SK-N-SH treated with all-trans-retinoic acid at 6 μM for 48 hours (cell line): Measurements from ENCODE around the gene MOSMO.

Source experiments
- ARNTL ChIP-seq: fragments of 450-650 bp; formaldehyde crosslinking; IDR thresholded peaks from 2 replicates; pipeline ENCODE4 v1.5.0; 2020; ENCODE audit warnings: low read depth, mild to moderate bottlenecking, moderate library complexity, borderline replicate concordance
- BACH2 ChIP-seq: fragments of 250-450 bp; sonication (Bioruptor Pico); IDR thresholded peaks from 2 replicates; pipeline ENCODE4 v1.9.0; 2021; ENCODE audit warnings: mild to moderate bottlenecking, borderline replicate concordance
- CREB5 ChIP-seq: fragments of 250-450 bp; sonication (Bioruptor Pico); IDR thresholded peaks from 2 replicates; pipeline ENCODE4 v1.5.1; 2020; ENCODE audit warnings: low read depth, mild to moderate bottlenecking, moderate library complexity
- GLIS3 ChIP-seq: fragments of 250-450 bp; sonication (Bioruptor Pico); IDR thresholded peaks from 2 replicates; pipeline ENCODE4 v1.5.0; 2020; ENCODE audit warnings: mild to moderate bottlenecking, moderate library complexity
- PATZ1 ChIP-seq: fragments of 250-450 bp; sonication (Bioruptor Pico); IDR thresholded peaks from 2 replicates; pipeline ENCODE4 v1.8.0; 2020; ENCODE audit warnings: mild to moderate bottlenecking, moderate library complexity, borderline replicate concordance
- TCF4 ChIP-seq: fragments of 250-450 bp; sonication (Bioruptor Pico); IDR thresholded peaks from 2 replicates; pipeline ENCODE4 v1.8.0; 2021; ENCODE audit warnings: mild to moderate bottlenecking, moderate library complexity, borderline replicate concordance
- TSHZ2 ChIP-seq: fragments of 250-450 bp; sonication (Bioruptor Pico); IDR thresholded peaks from 2 replicates; pipeline ENCODE4 v1.5.0; 2020; ENCODE audit warnings: mild to moderate bottlenecking, moderate library complexity
- ZC3H10 ChIP-seq: fragments of 250-450 bp; sonication (Bioruptor Pico); IDR thresholded peaks from 2 replicates; pipeline ENCODE4 v1.5.1; 2021; ENCODE audit warnings: mild to moderate bottlenecking, moderate library complexity
- ZFP30 ChIP-seq: fragments of 450-650 bp; formaldehyde crosslinking; IDR thresholded peaks from 2 replicates; pipeline ENCODE4 v1.5.0; 2022; ENCODE audit warnings: mild to moderate bottlenecking, moderate library complexity
- ZNF565 ChIP-seq: fragments of 450-650 bp; formaldehyde crosslinking; conservative IDR thresholded peaks from 2 replicates; pipeline ENCODE4 v1.5.0; 2020; ENCODE audit warnings: low read depth, mild to moderate bottlenecking, moderate library complexity
- ZNF70 ChIP-seq: fragments of 450-650 bp; formaldehyde crosslinking; IDR thresholded peaks from 2 replicates; pipeline ENCODE4 v1.5.0; 2020; ENCODE audit warnings: mild to moderate bottlenecking, moderate library complexity
- ZNF8 ChIP-seq: fragments of 450-650 bp; formaldehyde crosslinking; IDR thresholded peaks from 2 replicates; pipeline ENCODE4 v1.5.0; 2020; ENCODE audit warnings: mild to moderate bottlenecking, moderate library complexity
- TF ChIP-seq, protein P1 (sequence below): fragments of 250-450 bp; sonication (Bioruptor Pico); IDR thresholded peaks from 2 replicates; pipeline ENCODE4 v1.8.0; 2021; ENCODE audit warnings: low read depth, mild to moderate bottlenecking, moderate library complexity, borderline replicate concordance

- TF ChIP-seq ZNF8 (CRISPR knock-in tag), result no peak
- no peak for TF ChIP-seq CREB5 (CRISPR knock-in tag)
- TF ChIP-seq ZNF565 (CRISPR knock-in tag), result no peak
- TF ChIP-seq ZNF70 (CRISPR knock-in tag), result no peak
- no peak for TF ChIP-seq BACH2 (CRISPR knock-in tag)
- no peak for TF ChIP-seq PATZ1 (CRISPR knock-in tag)
- TF ChIP-seq ZFP30, result no peak
- TF ChIP-seq TCF4 (CRISPR knock-in tag), result no peak
- no peak for TF ChIP-seq GLIS3 (CRISPR knock-in tag)
- no peak for TF ChIP-seq ARNTL (CRISPR knock-in tag)
- TF ChIP-seq ZC3H10, result no peak
- TF ChIP-seq TSHZ2 (CRISPR knock-in tag), result no peak
- TF ChIP-seq, protein P1, sequence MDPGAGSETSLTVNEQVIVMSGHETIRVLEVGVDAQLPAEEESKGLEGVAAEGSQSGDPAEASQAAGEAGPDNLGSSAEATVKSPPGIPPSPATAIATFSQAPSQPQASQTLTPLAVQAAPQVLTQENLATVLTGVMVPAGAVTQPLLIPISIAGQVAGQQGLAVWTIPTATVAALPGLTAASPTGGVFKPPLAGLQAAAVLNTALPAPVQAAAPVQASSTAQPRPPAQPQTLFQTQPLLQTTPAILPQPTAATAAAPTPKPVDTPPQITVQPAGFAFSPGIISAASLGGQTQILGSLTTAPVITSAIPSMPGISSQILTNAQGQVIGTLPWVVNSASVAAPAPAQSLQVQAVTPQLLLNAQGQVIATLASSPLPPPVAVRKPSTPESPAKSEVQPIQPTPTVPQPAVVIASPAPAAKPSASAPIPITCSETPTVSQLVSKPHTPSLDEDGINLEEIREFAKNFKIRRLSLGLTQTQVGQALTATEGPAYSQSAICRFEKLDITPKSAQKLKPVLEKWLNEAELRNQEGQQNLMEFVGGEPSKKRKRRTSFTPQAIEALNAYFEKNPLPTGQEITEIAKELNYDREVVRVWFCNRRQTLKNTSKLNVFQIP (CRISPR knock-in tag), result no peak
These were observed 118.2 kb downstream of the MOSMO start for GRCh38 chr16:22126037-22126558.
